ENCODE results near the gene NOS3.

DNA sequence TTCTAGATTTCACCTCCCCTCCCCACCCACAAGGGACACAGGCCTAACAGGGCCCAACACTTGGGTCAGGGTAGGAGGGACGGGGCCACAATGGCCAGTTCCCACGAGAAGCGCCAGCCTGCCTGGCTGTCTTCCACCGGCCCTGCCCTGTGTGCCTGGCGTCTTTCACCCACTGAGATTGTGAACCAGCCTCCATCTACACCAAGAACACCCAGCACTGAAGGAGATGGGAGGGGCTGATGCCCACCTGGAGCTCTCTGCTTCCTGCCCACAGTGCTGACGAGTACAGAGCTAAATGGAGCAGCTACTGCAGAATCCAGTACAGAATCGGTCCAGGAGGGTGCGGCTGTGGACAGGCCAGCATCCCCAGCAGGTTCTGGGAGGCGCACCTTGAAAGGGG, 55.1 kb downstream of the NOS3 start:
- TF ChIP-seq, protein P1, sequence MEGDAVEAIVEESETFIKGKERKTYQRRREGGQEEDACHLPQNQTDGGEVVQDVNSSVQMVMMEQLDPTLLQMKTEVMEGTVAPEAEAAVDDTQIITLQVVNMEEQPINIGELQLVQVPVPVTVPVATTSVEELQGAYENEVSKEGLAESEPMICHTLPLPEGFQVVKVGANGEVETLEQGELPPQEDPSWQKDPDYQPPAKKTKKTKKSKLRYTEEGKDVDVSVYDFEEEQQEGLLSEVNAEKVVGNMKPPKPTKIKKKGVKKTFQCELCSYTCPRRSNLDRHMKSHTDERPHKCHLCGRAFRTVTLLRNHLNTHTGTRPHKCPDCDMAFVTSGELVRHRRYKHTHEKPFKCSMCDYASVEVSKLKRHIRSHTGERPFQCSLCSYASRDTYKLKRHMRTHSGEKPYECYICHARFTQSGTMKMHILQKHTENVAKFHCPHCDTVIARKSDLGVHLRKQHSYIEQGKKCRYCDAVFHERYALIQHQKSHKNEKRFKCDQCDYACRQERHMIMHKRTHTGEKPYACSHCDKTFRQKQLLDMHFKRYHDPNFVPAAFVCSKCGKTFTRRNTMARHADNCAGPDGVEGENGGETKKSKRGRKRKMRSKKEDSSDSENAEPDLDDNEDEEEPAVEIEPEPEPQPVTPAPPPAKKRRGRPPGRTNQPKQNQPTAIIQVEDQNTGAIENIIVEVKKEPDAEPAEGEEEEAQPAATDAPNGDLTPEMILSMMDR (IDR thresholded peaks at IDR 0.05; ENCODE audit: borderline replicate concordance, extremely low read depth, low read length, poor library complexity, severe bottlenecking), result no peak
- TF ChIP-seq EZH2 (IDR thresholded peaks at IDR 0.05; ENCODE audit: borderline replicate concordance, low read depth, low read length, severe bottlenecking), result no peak

Data from DND-41 (cell line).